K562 (cell line): ENCODE measurements around the gene NDUFB7.

Experiments
- CREM ChIP-seq: IDR thresholded peaks from 2 replicates; pipeline ENCODE4 v1.6.1; 2014; ENCODE audit warnings: antibody characterized with exemption, low read depth
- KLF6 ChIP-seq: fragments of 250-450 bp; sonication (Bioruptor Pico); IDR thresholded peaks from 2 replicates; pipeline ENCODE4 v1.4.0; 2020; ENCODE audit warnings: mild to moderate bottlenecking, moderate library complexity, borderline replicate concordance
- NFATC3 ChIP-seq: fragments of 450-650 bp; IDR thresholded peaks from 2 replicates; pipeline ENCODE4 v1.6.1; 2017; ENCODE audit warnings: mild to moderate bottlenecking
- SMC3 ChIP-seq: conservative IDR thresholded peaks from 2 replicates; pipeline ENCODE4 v1.6.1; 2011; ENCODE audit warnings: low read depth, low read length, improper control_type of control experiment; ENCODE audit not compliant: insufficient read depth
- TCFL5 ChIP-seq: fragments of 250-450 bp; sonication (Bioruptor Pico); conservative IDR thresholded peaks from 2 replicates; pipeline ENCODE4 v1.6.1; 2021; ENCODE audit warnings: mild to moderate bottlenecking, moderate library complexity, matching md5 sums
- ZNF668 ChIP-seq: fragments of 250-450 bp; sonication (Bioruptor Pico); IDR thresholded peaks from 2 replicates; pipeline ENCODE4 v1.8.0; 2022; ENCODE audit warnings: mild to moderate bottlenecking, inconsistent platforms
- ZNF696 ChIP-seq: fragments of 250-450 bp; sonication (Bioruptor Pico); conservative IDR thresholded peaks from 2 replicates; pipeline ENCODE4 v1.4.0; 2020; ENCODE audit warnings: mild to moderate bottlenecking, moderate library complexity
- TF ChIP-seq, protein P1 (sequence below), 3 experiments: IDR thresholded peaks in 2 of 3; conservative IDR thresholded peaks in 1 of 3; 2 replicates each; pipeline ENCODE4 v1.5.1; 2011 to 2012; ENCODE audit warnings: low read length in 3 of 3, mild to moderate bottlenecking in 3 of 3, control low read depth in 2 of 3, improper control_type of control experiment in 1 of 3, inconsistent platforms in 1 of 3, low read depth in 1 of 3, mixed read lengths in 1 of 3, moderate library complexity in 1 of 3; ENCODE audit not compliant: insufficient read depth in 2 of 3
- TF ChIP-seq, protein P2 (sequence below): sonication (generic); formaldehyde crosslinking; IDR thresholded peaks from 2 replicates; pipeline ENCODE4 v1.9.0; 2022; ENCODE audit warnings: mild to moderate bottlenecking, missing genetic modification reagents

DNA sequence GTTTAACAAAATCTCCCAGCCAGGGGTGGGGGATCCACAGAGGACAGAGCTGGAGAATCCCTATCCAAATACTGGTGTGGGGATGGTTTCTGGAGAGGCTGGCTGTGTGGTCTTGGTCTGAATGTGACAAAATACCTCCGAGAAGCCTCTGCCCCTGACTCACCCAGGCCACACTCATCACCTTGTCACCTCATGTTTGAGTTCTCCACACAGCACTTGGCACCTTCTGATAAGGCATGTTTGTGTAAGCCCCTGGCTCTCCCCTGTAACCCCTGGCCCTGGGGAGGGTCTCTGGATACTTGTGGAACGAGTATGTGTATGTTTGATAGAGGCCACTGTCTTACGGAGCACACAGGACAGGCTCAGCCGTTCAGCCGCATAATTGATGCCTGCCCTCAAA lies 27.8 kb downstream of the NDUFB7 start:
- TF ChIP-seq SMC3 (no peak), ZNF668 (CRISPR knock-in tag) (no peak), ZNF696 (no peak), NFATC3 (no peak), CREM (no peak), KLF6 (CRISPR knock-in tag) (no peak), TCFL5 (CRISPR knock-in tag) (no peak)
- TF ChIP-seq, protein P1, sequence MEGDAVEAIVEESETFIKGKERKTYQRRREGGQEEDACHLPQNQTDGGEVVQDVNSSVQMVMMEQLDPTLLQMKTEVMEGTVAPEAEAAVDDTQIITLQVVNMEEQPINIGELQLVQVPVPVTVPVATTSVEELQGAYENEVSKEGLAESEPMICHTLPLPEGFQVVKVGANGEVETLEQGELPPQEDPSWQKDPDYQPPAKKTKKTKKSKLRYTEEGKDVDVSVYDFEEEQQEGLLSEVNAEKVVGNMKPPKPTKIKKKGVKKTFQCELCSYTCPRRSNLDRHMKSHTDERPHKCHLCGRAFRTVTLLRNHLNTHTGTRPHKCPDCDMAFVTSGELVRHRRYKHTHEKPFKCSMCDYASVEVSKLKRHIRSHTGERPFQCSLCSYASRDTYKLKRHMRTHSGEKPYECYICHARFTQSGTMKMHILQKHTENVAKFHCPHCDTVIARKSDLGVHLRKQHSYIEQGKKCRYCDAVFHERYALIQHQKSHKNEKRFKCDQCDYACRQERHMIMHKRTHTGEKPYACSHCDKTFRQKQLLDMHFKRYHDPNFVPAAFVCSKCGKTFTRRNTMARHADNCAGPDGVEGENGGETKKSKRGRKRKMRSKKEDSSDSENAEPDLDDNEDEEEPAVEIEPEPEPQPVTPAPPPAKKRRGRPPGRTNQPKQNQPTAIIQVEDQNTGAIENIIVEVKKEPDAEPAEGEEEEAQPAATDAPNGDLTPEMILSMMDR (IDR thresholded peaks at IDR 0.05 in 2 of 3, conservative IDR thresholded peaks at IDR 0.05 in 1 of 3; ENCODE audit: insufficient read depth in 2 of 3, low read depth in 1 of 3, low read length in 3 of 3), result no peak
- TF ChIP-seq, protein P2, sequence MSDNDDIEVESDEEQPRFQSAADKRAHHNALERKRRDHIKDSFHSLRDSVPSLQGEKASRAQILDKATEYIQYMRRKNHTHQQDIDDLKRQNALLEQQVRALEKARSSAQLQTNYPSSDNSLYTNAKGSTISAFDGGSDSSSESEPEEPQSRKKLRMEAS (CRISPR knock-in tag), result no peak
